ENCODE measurements around the gene MBP. TPM values are rescaled to one million over a fixed set of nuclear protein-coding genes. Genes with fewer than 3 reads are reported as not detected.

Gene MBP
- polyA plus RNA-seq, 4 donors = 14.3 to 34.3 (median 23.0) TPM

GRCh38 chr18:77063260-77063659, 69.3 kb downstream of the MBP start:
- H3K36me3 ChIP-seq (ENCODE audit: control insufficient read depth in 3 of 3, insufficient read depth in 2 of 3, low read depth in 1 of 3, low read length in 3 of 3) = peaks cover 0 to 49% (median 8%) of the 10 kb centered on the region in 3 donors
- no peaks in the 10 kb centered on the region for H3K27me3 ChIP-seq (ENCODE audit: control insufficient read depth in 3 of 3, insufficient read depth in 3 of 3, low read length in 3 of 3)
- 61 to 84% (median 76%) methylated on average over 7 of the region's 7 CpGs for WGBS, 3 donors
- no peak overlapping the region for H3K4me3 ChIP-seq (ENCODE audit: low read depth in 1 of 3, low read length in 3 of 3)
- H3K27ac ChIP-seq (ENCODE audit: low read depth in 1 of 3, low read length in 2 of 3) = peak overlapping the region; percentile 37 to 84 (median 39)
- FAIRE-seq (no peak), DNase-seq (peak; percentile 54 to 66)
- peaks cover 4 to 41% (median 13%) of the 10 kb centered on the region in 3 donors for H3K4me1 ChIP-seq (ENCODE audit: control insufficient read depth in 3 of 3, insufficient read depth in 2 of 3, low read depth in 1 of 3, low read length in 2 of 3)
- H3K9me3 ChIP-seq (ENCODE audit: control insufficient read depth in 2 of 2, insufficient read depth in 1 of 2, low read depth in 1 of 2, low read length in 1 of 2) = no peaks in the 10 kb centered on the region

- H3K9me3 ChIP-seq (ENCODE audit: control insufficient read depth in 2 of 2, insufficient read depth in 1 of 2, low read depth in 1 of 2, low read length in 1 of 2) = no peaks in the 10 kb centered on the region
- DNase-seq (peak in 1 of 2 donors; percentile 35), FAIRE-seq (no peak)
- 41 to 62% (median 49%) methylated on average over 12 of the region's 12 CpGs for WGBS, 3 donors
- peak overlapping the region; percentile 37 to 84 (median 65) for H3K27ac ChIP-seq (ENCODE audit: low read depth in 1 of 3, low read length in 2 of 3)
- peaks cover 0 to 50% (median 8%) of the 10 kb centered on the region in 3 donors for H3K36me3 ChIP-seq (ENCODE audit: control insufficient read depth in 3 of 3, insufficient read depth in 2 of 3, low read depth in 1 of 3, low read length in 3 of 3)
- H3K27me3 ChIP-seq (ENCODE audit: control insufficient read depth in 3 of 3, insufficient read depth in 3 of 3, low read length in 3 of 3) = no peaks in the 10 kb centered on the region
- peaks cover 4 to 35% (median 13%) of the 10 kb centered on the region in 3 donors for H3K4me1 ChIP-seq (ENCODE audit: control insufficient read depth in 3 of 3, insufficient read depth in 2 of 3, low read depth in 1 of 3, low read length in 2 of 3)
- no peak overlapping the region for H3K4me3 ChIP-seq (ENCODE audit: low read depth in 1 of 3, low read length in 3 of 3)
These were observed 70.0 kb downstream of the MBP start for GRCh38 chr18:77062518-77063003.

DNA sequence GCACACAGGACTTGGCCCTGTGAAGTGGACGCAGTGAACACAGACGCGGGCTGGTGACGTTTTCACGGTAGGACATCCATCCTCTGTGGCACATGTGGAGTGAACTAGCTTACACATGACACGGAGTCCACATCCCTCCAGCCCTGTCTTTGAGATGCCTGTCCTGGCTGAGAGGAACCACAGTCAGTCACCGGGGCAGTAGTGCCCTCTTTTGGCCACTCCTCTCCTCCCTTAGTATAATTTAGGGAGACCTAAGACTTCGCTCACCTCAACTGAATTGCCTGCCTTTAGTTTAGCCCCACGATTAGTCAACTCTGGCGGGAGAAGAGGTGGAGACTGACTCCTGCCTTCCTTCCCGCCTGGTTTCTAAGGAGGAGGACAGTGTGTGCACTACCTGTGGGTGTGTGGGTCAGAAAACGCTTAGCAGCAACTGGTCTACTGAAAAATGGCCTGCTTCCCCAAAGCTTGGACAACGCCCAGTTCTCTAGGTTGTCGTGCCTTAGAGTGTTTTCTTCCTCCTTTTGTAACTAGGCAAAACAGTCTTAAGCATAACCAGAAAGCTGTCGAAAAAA, 70.6 kb downstream of the MBP start:
- no peak overlapping the region for H3K4me3 ChIP-seq (ENCODE audit: low read depth in 1 of 3, low read length in 3 of 3)
- no peaks in the 10 kb centered on the region for H3K9me3 ChIP-seq (ENCODE audit: control insufficient read depth in 2 of 2, insufficient read depth in 1 of 2, low read depth in 1 of 2, low read length in 1 of 2)
- 70 to 75% (median 72%) methylated on average over 15 of the region's 15 CpGs for WGBS, 3 donors
- H3K27ac ChIP-seq (ENCODE audit: low read depth in 1 of 3, low read length in 2 of 3) = peak overlapping the region; percentile 4 to 81 (median 65)
- H3K4me1 ChIP-seq (ENCODE audit: control insufficient read depth in 3 of 3, insufficient read depth in 2 of 3, low read depth in 1 of 3, low read length in 2 of 3) = peaks cover 4 to 35% (median 10%) of the 10 kb centered on the region in 3 donors
- peaks cover 0 to 47% (median 8%) of the 10 kb centered on the region in 3 donors for H3K36me3 ChIP-seq (ENCODE audit: control insufficient read depth in 3 of 3, insufficient read depth in 2 of 3, low read depth in 1 of 3, low read length in 3 of 3)
- DNase-seq (no peak), FAIRE-seq (no peak)
- no peaks in the 10 kb centered on the region for H3K27me3 ChIP-seq (ENCODE audit: control insufficient read depth in 3 of 3, insufficient read depth in 3 of 3, low read length in 3 of 3)

GRCh38 chr18:77061281-77061945, 71.2 kb downstream of the MBP start:
- peaks cover 2 to 40% (median 8%) of the 10 kb centered on the region in 3 donors for H3K4me1 ChIP-seq (ENCODE audit: control insufficient read depth in 3 of 3, insufficient read depth in 2 of 3, low read depth in 1 of 3, low read length in 2 of 3)
- no peaks in the 10 kb centered on the region for H3K9me3 ChIP-seq (ENCODE audit: control insufficient read depth in 2 of 2, insufficient read depth in 1 of 2, low read depth in 1 of 2, low read length in 1 of 2)
- DNase-seq (peak in 1 of 2 donors; percentile 41), FAIRE-seq (no peak)
- 64 to 86% (median 66%) methylated on average over 6 of the region's 6 CpGs for WGBS, 3 donors
- H3K36me3 ChIP-seq (ENCODE audit: control insufficient read depth in 3 of 3, insufficient read depth in 2 of 3, low read depth in 1 of 3, low read length in 3 of 3) = peaks cover 0 to 46% (median 8%) of the 10 kb centered on the region in 3 donors
- H3K4me3 ChIP-seq (ENCODE audit: low read depth in 1 of 3, low read length in 3 of 3) = no peak overlapping the region
- H3K27ac ChIP-seq (ENCODE audit: low read depth in 1 of 3, low read length in 2 of 3) = peak overlapping the region; percentile 65 to 81 (median 71)
- no peaks in the 10 kb centered on the region for H3K27me3 ChIP-seq (ENCODE audit: control insufficient read depth in 3 of 3, insufficient read depth in 3 of 3, low read length in 3 of 3)

DNA sequence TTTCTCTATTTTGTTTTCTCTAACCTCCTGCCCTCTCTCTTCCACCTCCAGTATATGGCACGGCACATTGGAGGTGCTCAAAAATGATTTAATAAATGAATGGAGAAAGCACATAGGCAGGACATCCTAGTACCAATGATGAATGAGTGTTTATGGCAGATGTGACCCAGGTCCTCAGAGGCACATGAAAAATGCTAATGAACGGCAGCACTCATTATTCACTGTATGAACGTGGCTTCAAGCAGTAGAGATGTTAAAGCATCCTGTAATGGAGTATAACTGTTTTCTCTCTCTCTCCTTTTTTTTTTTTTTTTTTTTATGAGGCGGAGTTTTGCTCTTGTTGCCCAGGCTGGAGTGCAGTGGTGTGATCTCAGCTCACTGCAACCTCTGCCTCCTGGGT, 72.4 kb downstream of the MBP start:
- 83 to 97% (median 86%) methylated on average over 4 of the region's 4 CpGs for WGBS, 3 donors
- Histone ChIP-seq H3K4me1 (ENCODE audit: control insufficient read depth in 3 of 3, insufficient read depth in 2 of 3, low read depth in 1 of 3, low read length in 2 of 3) (peaks cover 10 to 52% (median 11%) of the 10 kb centered on the region in 3 donors), H3K36me3 (ENCODE audit: control insufficient read depth in 3 of 3, insufficient read depth in 2 of 3, low read depth in 1 of 3, low read length in 3 of 3) (peaks cover 0 to 38% (median 5%) of the 10 kb centered on the region in 3 donors), H3K27ac (ENCODE audit: low read depth in 1 of 3, low read length in 2 of 3) (no peak overlapping the region), H3K4me3 (ENCODE audit: low read depth in 1 of 3, low read length in 3 of 3) (no peak overlapping the region), H3K9me3 (ENCODE audit: control insufficient read depth in 2 of 2, insufficient read depth in 1 of 2, low read depth in 1 of 2, low read length in 1 of 2) (no peaks in the 10 kb centered on the region), H3K27me3 (ENCODE audit: control insufficient read depth in 3 of 3, insufficient read depth in 3 of 3, low read length in 3 of 3) (no peaks in the 10 kb centered on the region)
- no peak for DNase-seq
- FAIRE-seq = no peak

DNA sequence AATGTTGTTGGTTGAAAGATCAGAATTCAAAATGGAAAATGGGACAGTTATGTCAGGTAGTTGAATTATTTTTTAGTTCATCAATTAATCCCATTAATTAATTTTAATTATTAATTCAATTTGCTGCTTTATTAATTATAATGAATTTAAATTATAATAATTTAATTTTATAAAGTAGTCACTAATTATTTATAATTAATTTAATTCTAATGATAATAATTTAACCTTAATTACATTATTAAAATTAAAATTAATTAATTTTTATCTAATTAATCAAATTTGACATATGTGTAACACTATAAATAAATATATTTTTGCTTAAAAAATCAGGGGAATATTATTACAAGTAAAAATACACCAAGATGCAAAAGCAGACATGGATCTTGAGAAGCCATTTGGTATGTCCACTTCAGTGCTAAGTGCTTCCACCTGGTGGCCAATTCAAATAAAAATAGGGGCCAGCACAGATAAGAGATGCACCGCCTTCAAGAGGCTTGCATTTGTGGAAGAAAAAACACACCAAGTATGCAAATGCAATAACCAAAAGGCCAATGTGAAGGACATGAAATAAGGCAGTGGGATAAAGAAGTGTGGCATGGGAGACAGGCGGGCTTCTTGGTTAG, 73.2 kb downstream of the MBP start:
- DNase-seq (peak; percentile 73 to 75), FAIRE-seq (peak; percentile 97)
- Histone ChIP-seq H3K27ac (ENCODE audit: low read depth in 1 of 3, low read length in 2 of 3) (no peak overlapping the region), H3K4me1 (ENCODE audit: control insufficient read depth in 3 of 3, insufficient read depth in 2 of 3, low read depth in 1 of 3, low read length in 2 of 3) (peaks cover 10 to 56% (median 11%) of the 10 kb centered on the region in 3 donors), H3K9me3 (ENCODE audit: control insufficient read depth in 2 of 2, insufficient read depth in 1 of 2, low read depth in 1 of 2, low read length in 1 of 2) (no peaks in the 10 kb centered on the region), H3K27me3 (ENCODE audit: control insufficient read depth in 3 of 3, insufficient read depth in 3 of 3, low read length in 3 of 3) (no peaks in the 10 kb centered on the region), H3K4me3 (ENCODE audit: low read depth in 1 of 3, low read length in 3 of 3) (no peak overlapping the region), H3K36me3 (ENCODE audit: control insufficient read depth in 3 of 3, insufficient read depth in 2 of 3, low read depth in 1 of 3, low read length in 3 of 3) (peaks cover 0 to 34% (median 5%) of the 10 kb centered on the region in 3 donors)
- WGBS, 3 donors = 79 to 87% (median 86%) methylated on average over 2 of the region's 2 CpGs

DNA sequence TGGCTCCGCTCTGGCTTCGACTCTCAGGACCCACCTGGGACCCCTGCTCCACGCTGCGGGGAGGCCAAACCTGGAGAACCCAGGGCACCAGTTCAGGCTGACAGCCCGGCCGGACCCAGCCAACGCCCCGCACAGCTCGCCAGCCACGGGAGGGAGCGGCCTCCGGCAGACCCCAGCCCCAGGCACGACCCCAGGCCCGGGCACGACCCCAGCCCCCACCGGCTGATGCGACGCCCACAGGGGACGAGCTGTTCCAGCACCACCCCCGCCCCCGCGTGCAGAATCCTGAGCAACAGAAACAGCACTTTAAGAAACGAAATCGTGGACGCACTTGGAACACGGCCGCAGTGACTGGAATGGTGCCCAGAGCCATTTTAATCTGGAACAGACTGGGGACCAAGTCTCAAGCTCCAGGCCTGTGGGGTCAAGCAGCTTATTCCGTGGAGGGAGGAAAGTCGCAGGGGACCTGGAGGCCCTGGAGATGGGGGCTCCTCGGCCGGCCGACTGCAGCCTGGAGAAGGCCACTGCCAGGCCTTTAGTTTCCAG, 74.2 kb downstream of the MBP start:
- H3K27me3 ChIP-seq (ENCODE audit: control insufficient read depth in 3 of 3, insufficient read depth in 3 of 3, low read length in 3 of 3) = no peaks in the 10 kb centered on the region
- no peak overlapping the region for H3K4me3 ChIP-seq (ENCODE audit: low read depth in 1 of 3, low read length in 3 of 3)
- 76 to 95% (median 86%) methylated on average over 27 to 32 of the region's 32 CpGs for WGBS, 3 donors
- H3K27ac ChIP-seq (ENCODE audit: low read depth in 1 of 3, low read length in 2 of 3) = peak overlapping the region in 1 of 3 donors; percentile 66
- FAIRE-seq (no peak), DNase-seq (no peak)
- no peaks in the 10 kb centered on the region for H3K9me3 ChIP-seq (ENCODE audit: control insufficient read depth in 2 of 2, insufficient read depth in 1 of 2, low read depth in 1 of 2, low read length in 1 of 2)
- H3K4me1 ChIP-seq (ENCODE audit: control insufficient read depth in 3 of 3, insufficient read depth in 2 of 3, low read depth in 1 of 3, low read length in 2 of 3) = peaks cover 16 to 66% (median 18%) of the 10 kb centered on the region in 3 donors
- H3K36me3 ChIP-seq (ENCODE audit: control insufficient read depth in 3 of 3, insufficient read depth in 2 of 3, low read depth in 1 of 3, low read length in 3 of 3) = peaks cover 0 to 38% (median 3%) of the 10 kb centered on the region in 3 donors

DNA sequence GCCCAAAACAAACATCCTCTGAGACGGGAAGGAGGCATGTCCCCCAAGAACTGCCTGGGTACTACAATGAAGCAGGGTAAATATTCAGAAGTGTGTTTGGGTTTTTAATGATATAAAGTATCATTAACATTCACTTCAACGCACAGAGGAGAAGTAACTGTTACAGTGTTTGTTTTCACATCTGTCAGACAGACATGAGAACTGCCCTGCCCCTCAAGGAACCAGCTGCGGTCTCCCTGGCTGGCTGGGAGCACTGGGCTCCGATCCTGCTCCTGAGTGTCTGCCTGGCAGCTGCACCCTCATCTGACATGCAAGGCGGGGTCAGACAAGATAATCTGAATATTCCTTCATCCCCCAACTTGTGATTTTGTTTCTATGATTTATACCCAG, 75.6 kb downstream of the MBP start:
- H3K27ac ChIP-seq (ENCODE audit: low read depth in 1 of 3, low read length in 2 of 3) = peak overlapping the region; percentile 77 to 88 (median 82)
- no peaks in the 10 kb centered on the region for H3K27me3 ChIP-seq (ENCODE audit: control insufficient read depth in 3 of 3, insufficient read depth in 3 of 3, low read length in 3 of 3)
- H3K9me3 ChIP-seq (ENCODE audit: control insufficient read depth in 2 of 2, insufficient read depth in 1 of 2, low read depth in 1 of 2, low read length in 1 of 2) = no peaks in the 10 kb centered on the region
- no peak for FAIRE-seq
- peaks cover 0 to 38% (median 0%) of the 10 kb centered on the region in 3 donors for H3K36me3 ChIP-seq (ENCODE audit: control insufficient read depth in 3 of 3, insufficient read depth in 2 of 3, low read depth in 1 of 3, low read length in 3 of 3)
- no peak for DNase-seq
- H3K4me3 ChIP-seq (ENCODE audit: low read depth in 1 of 3, low read length in 3 of 3) = no peak overlapping the region
- H3K4me1 ChIP-seq (ENCODE audit: control insufficient read depth in 3 of 3, insufficient read depth in 2 of 3, low read depth in 1 of 3, low read length in 2 of 3) = peaks cover 14 to 65% (median 18%) of the 10 kb centered on the region in 3 donors
- 24 to 32% (median 32%) methylated on average over 5 of the region's 5 CpGs for WGBS, 3 donors

Data from small intestine (tissue), 7 donors.